ENCODE measurements around the gene RFC4. TPM values are rescaled to one million over a fixed set of nuclear protein-coding genes. Genes with fewer than 3 reads are reported as not detected.

Gene RFC4
- total RNA-seq, 1 donor from 2014 or later: 187 TPM

- peak within 1 kb of the TSS; percentile 98 for H2AFZ ChIP-seq (replicated peaks)
- Mint-ChIP-seq H3K36me3 (peaks cover 37% of the 10 kb centered on the region), H3K27me3 (ENCODE audit: insufficient read depth, low read depth) (peaks cover 13% of the 10 kb centered on the region), H3K4me1 (peaks cover 42% of the 10 kb centered on the region), H3K27ac (peak within 1 kb of the TSS; percentile 100), H3K4me3 (peak within 1 kb of the TSS; percentile 99), H3K9me3 (peaks cover 2% of the 10 kb centered on the region)
- DNase-seq (ENCODE audit: low spot score): peak; percentile 97
- peaks cover 60% of the 10 kb centered on the region for H3K79me2 ChIP-seq (ENCODE audit: low read depth)
- peak within 1 kb of the TSS; percentile 99 for H3K9ac ChIP-seq
- H3K27me3 ChIP-seq: no peaks in the 10 kb centered on the region
- H3K4me2 ChIP-seq: peak within 1 kb of the TSS; percentile 96
- H3K27ac ChIP-seq: peak within 1 kb of the TSS; percentile 100
- TF ChIP-seq EZH2 (IDR thresholded peaks at IDR 0.05): peak; percentile 52
- TF ChIP-seq, protein P1, sequence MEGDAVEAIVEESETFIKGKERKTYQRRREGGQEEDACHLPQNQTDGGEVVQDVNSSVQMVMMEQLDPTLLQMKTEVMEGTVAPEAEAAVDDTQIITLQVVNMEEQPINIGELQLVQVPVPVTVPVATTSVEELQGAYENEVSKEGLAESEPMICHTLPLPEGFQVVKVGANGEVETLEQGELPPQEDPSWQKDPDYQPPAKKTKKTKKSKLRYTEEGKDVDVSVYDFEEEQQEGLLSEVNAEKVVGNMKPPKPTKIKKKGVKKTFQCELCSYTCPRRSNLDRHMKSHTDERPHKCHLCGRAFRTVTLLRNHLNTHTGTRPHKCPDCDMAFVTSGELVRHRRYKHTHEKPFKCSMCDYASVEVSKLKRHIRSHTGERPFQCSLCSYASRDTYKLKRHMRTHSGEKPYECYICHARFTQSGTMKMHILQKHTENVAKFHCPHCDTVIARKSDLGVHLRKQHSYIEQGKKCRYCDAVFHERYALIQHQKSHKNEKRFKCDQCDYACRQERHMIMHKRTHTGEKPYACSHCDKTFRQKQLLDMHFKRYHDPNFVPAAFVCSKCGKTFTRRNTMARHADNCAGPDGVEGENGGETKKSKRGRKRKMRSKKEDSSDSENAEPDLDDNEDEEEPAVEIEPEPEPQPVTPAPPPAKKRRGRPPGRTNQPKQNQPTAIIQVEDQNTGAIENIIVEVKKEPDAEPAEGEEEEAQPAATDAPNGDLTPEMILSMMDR (IDR thresholded peaks at IDR 0.05): no peak
- no peak for TF ChIP-seq EZH2phosphoT487 (IDR thresholded peaks at IDR 0.05)
- no peaks in the 10 kb centered on the region for H3K9me3 ChIP-seq (ENCODE audit: low read depth)
- H3K36me3 ChIP-seq: peaks cover 40% of the 10 kb centered on the region
- peaks cover 52% of the 10 kb centered on the region for H3F3A ChIP-seq (ENCODE audit: low read depth)
- peaks cover 29% of the 10 kb centered on the region for H3K4me1 ChIP-seq
- H3K4me3 ChIP-seq: peak within 1 kb of the TSS; percentile 97
- peaks cover 47% of the 10 kb centered on the region for H4K20me1 ChIP-seq (ENCODE audit: low read depth)
Observed at GRCh38 chr3:186783058-186783730, 23.1 kb downstream of the RFC4 start, which contains the start of gene EIF4A2. Gene EIF4A2, plus strand, starts transcription at chr3:186783577. Its CDS starts 34 bp downstream, at chr3:186783611.

GRCh38 chr3:186782542-186783057 is 23.7 kb downstream of the RFC4 start:
- Histone ChIP-seq H3K79me2 (ENCODE audit: low read depth) (peaks cover 54% of the 10 kb centered on the region), H3K9me3 (ENCODE audit: low read depth) (no peaks in the 10 kb centered on the region), H2AFZ (replicated peaks) (peak overlapping the region; percentile 98), H3K27ac (peak overlapping the region; percentile 100), H3K4me2 (peak overlapping the region; percentile 96), H3K27me3 (no peaks in the 10 kb centered on the region), H3K36me3 (peaks cover 34% of the 10 kb centered on the region), H3K9ac (peak overlapping the region; percentile 99), H3F3A (ENCODE audit: low read depth) (peaks cover 46% of the 10 kb centered on the region), H4K20me1 (ENCODE audit: low read depth) (peaks cover 41% of the 10 kb centered on the region), H3K4me3 (peak overlapping the region; percentile 97), H3K4me1 (peaks cover 29% of the 10 kb centered on the region)
- H3K27me3 Mint-ChIP-seq (ENCODE audit: insufficient read depth, low read depth): peaks cover 13% of the 10 kb centered on the region
- H3K4me1 Mint-ChIP-seq: peaks cover 37% of the 10 kb centered on the region
- H3K27ac Mint-ChIP-seq: peak overlapping the region; percentile 94
- peaks cover 2% of the 10 kb centered on the region for H3K9me3 Mint-ChIP-seq
- H3K4me3 Mint-ChIP-seq: peak overlapping the region; percentile 99
- TF ChIP-seq EZH2 (IDR thresholded peaks at IDR 0.05): peak; percentile 57
- TF ChIP-seq EZH2phosphoT487 (IDR thresholded peaks at IDR 0.05): no peak
- DNase-seq (ENCODE audit: low spot score): no peak
- peaks cover 31% of the 10 kb centered on the region for H3K36me3 Mint-ChIP-seq

- peaks cover 6% of the 10 kb centered on the region for H3K4me1 ChIP-seq
- no peak overlapping the region for H3K27ac ChIP-seq
- H2AFZ ChIP-seq (replicated peaks): no peak overlapping the region
- no peak overlapping the region for H3K9ac ChIP-seq
- Mint-ChIP-seq H3K27ac (no peak overlapping the region), H3K4me3 (no peak overlapping the region), H3K4me1 (peaks cover 12% of the 10 kb centered on the region), H3K36me3 (peaks cover 4% of the 10 kb centered on the region), H3K27me3 (ENCODE audit: insufficient read depth, low read depth) (peaks cover 11% of the 10 kb centered on the region), H3K9me3 (peaks cover 2% of the 10 kb centered on the region)
- H3F3A ChIP-seq (ENCODE audit: low read depth): peaks cover 12% of the 10 kb centered on the region
- peaks cover 7% of the 10 kb centered on the region for H4K20me1 ChIP-seq (ENCODE audit: low read depth)
- peaks cover 20% of the 10 kb centered on the region for H3K79me2 ChIP-seq (ENCODE audit: low read depth)
- no peak for DNase-seq (ENCODE audit: low spot score)
- H3K27me3 ChIP-seq: no peaks in the 10 kb centered on the region
- H3K4me3 ChIP-seq: no peak overlapping the region
- TF ChIP-seq, protein P1 (IDR thresholded peaks at IDR 0.05): no peak
- no peak for TF ChIP-seq EZH2 (IDR thresholded peaks at IDR 0.05)
- TF ChIP-seq EZH2phosphoT487 (IDR thresholded peaks at IDR 0.05): no peak
- no peaks in the 10 kb centered on the region for H3K36me3 ChIP-seq
- no peaks in the 10 kb centered on the region for H3K9me3 ChIP-seq (ENCODE audit: low read depth)
- H3K4me2 ChIP-seq: no peak overlapping the region
Observed at GRCh38 chr3:186779204-186779603, 27.1 kb downstream of the RFC4 start.

DNA sequence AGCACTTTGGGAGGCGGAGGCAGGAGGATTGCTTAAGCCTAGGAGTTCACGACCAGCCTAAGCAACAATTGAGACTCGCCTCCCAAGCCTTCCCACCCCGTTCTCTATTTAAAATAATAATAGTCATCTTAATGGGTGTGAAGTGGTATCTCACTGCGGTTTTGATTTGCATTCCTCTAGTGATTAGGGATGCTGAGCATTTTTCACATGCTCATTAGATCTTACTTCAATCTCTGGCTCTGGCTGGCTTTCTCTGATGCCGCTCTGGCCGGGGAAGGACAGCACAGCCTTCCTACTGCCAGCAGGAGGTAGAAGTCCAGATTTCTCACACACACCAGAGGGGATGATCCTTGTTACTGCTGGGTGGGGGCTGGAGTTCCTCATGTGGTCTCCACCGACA is 30.3 kb downstream of the RFC4 start:
- H3K4me1 ChIP-seq: no peaks in the 10 kb centered on the region
- Mint-ChIP-seq H3K27ac (no peak overlapping the region), H3K4me3 (no peak overlapping the region), H3K27me3 (ENCODE audit: insufficient read depth, low read depth) (peaks cover 3% of the 10 kb centered on the region), H3K9me3 (no peaks in the 10 kb centered on the region), H3K36me3 (no peaks in the 10 kb centered on the region), H3K4me1 (peaks cover 8% of the 10 kb centered on the region)
- peak; percentile 20 for DNase-seq (ENCODE audit: low spot score)
- H4K20me1 ChIP-seq (ENCODE audit: low read depth): no peaks in the 10 kb centered on the region
- H3K9me3 ChIP-seq (ENCODE audit: low read depth): no peaks in the 10 kb centered on the region
- H3K27ac ChIP-seq: no peak overlapping the region
- H3K9ac ChIP-seq: no peak overlapping the region
- peaks cover 11% of the 10 kb centered on the region for H3K27me3 ChIP-seq
- TF ChIP-seq, protein P1 (IDR thresholded peaks at IDR 0.05): no peak
- no peak for TF ChIP-seq EZH2 (IDR thresholded peaks at IDR 0.05)
- H3K4me3 ChIP-seq: no peak overlapping the region
- H3K4me2 ChIP-seq: no peak overlapping the region
- no peaks in the 10 kb centered on the region for H3F3A ChIP-seq (ENCODE audit: low read depth)
- peak overlapping the region; percentile 22 for H2AFZ ChIP-seq (replicated peaks)
- no peaks in the 10 kb centered on the region for H3K36me3 ChIP-seq
- no peaks in the 10 kb centered on the region for H3K79me2 ChIP-seq (ENCODE audit: low read depth)
